Endothelial cell (in vitro differentiated cells): Measurements from ENCODE around the gene DTX4. TPM values are rescaled to one million over a fixed set of nuclear protein-coding genes. Genes with fewer than 3 reads are reported as not detected.

Experiments used
- DNase-seq: peaks from one replicate; pipeline ENCODE4 v3.0.0; 2021; ENCODE audit warnings: low spot score
- H3K27ac Mint-ChIP-seq: one replicate; pipeline ENCODE4 v1.8.0; 2021; ENCODE audit warnings: mixed read lengths, inconsistent platforms; ENCODE audit not compliant: unreplicated experiment
- H3K27me3 Mint-ChIP-seq: one replicate; pipeline ENCODE4 v1.8.0; 2021; ENCODE audit warnings: mild to moderate bottlenecking, moderate library complexity, mixed read lengths, inconsistent platforms; ENCODE audit not compliant: unreplicated experiment
- H3K36me3 Mint-ChIP-seq: one replicate; pipeline ENCODE4 v1.8.0; 2021; ENCODE audit warnings: mild to moderate bottlenecking, low read depth, mixed read lengths, inconsistent platforms; ENCODE audit not compliant: unreplicated experiment
- H3K4me1 Mint-ChIP-seq: one replicate; pipeline ENCODE4 v1.8.0; 2021; ENCODE audit warnings: mild to moderate bottlenecking, mixed read lengths, inconsistent platforms; ENCODE audit not compliant: unreplicated experiment
- H3K4me3 Mint-ChIP-seq: one replicate; pipeline ENCODE4 v1.8.0; 2021; ENCODE audit warnings: mild to moderate bottlenecking, mixed read lengths, inconsistent platforms; ENCODE audit not compliant: unreplicated experiment
- H3K9me3 Mint-ChIP-seq: one replicate; pipeline ENCODE4 v1.8.0; 2021; ENCODE audit warnings: mixed read lengths, inconsistent platforms; ENCODE audit not compliant: unreplicated experiment
- total RNA-seq: library from RNA; stranded (reverse); fragmentation: NEBNext Ultra II Directional; extraction: Animal tissue kit (Norgen Biotek cat#: 25700); gene quantifications from one replicate; pipeline ENCODE4 v1.2.1, GENCODE V29; 2021; ENCODE audit not compliant: unreplicated experiment
- TF ChIP-seq, protein P1 (sequence below): fragments of 200-600 bp; sonication (generic); IDR thresholded peaks from one replicate; pipeline ENCODE4 v1.5.0; 2021; ENCODE audit warnings: antibody characterized with exemption; ENCODE audit not compliant: unreplicated experiment

The DTX4 gene
- total RNA-seq, 1 donor from 2014 or later = 29.4 TPM

- Mint-ChIP-seq H3K9me3 (no peaks in the 10 kb centered on the region), H3K36me3 (no peaks in the 10 kb centered on the region), H3K4me3 (no peak overlapping the region), H3K27ac (no peak overlapping the region), H3K27me3 (no peaks in the 10 kb centered on the region), H3K4me1 (no peaks in the 10 kb centered on the region)
- DNase-seq = no peak
- TF ChIP-seq, protein P1, sequence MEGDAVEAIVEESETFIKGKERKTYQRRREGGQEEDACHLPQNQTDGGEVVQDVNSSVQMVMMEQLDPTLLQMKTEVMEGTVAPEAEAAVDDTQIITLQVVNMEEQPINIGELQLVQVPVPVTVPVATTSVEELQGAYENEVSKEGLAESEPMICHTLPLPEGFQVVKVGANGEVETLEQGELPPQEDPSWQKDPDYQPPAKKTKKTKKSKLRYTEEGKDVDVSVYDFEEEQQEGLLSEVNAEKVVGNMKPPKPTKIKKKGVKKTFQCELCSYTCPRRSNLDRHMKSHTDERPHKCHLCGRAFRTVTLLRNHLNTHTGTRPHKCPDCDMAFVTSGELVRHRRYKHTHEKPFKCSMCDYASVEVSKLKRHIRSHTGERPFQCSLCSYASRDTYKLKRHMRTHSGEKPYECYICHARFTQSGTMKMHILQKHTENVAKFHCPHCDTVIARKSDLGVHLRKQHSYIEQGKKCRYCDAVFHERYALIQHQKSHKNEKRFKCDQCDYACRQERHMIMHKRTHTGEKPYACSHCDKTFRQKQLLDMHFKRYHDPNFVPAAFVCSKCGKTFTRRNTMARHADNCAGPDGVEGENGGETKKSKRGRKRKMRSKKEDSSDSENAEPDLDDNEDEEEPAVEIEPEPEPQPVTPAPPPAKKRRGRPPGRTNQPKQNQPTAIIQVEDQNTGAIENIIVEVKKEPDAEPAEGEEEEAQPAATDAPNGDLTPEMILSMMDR = no peak
Measured at GRCh38 chr11:59223177-59223576, 51.2 kb downstream of the DTX4 start.

GRCh38 chr11:59223611-59224010 lies 51.7 kb downstream of the DTX4 start:
- no peak overlapping the region for H3K27ac Mint-ChIP-seq
- no peak overlapping the region for H3K4me3 Mint-ChIP-seq
- H3K27me3 Mint-ChIP-seq = no peaks in the 10 kb centered on the region
- no peaks in the 10 kb centered on the region for H3K4me1 Mint-ChIP-seq
- TF ChIP-seq, protein P1 = no peak
- no peak for DNase-seq
- no peaks in the 10 kb centered on the region for H3K36me3 Mint-ChIP-seq
- no peaks in the 10 kb centered on the region for H3K9me3 Mint-ChIP-seq

DNA sequence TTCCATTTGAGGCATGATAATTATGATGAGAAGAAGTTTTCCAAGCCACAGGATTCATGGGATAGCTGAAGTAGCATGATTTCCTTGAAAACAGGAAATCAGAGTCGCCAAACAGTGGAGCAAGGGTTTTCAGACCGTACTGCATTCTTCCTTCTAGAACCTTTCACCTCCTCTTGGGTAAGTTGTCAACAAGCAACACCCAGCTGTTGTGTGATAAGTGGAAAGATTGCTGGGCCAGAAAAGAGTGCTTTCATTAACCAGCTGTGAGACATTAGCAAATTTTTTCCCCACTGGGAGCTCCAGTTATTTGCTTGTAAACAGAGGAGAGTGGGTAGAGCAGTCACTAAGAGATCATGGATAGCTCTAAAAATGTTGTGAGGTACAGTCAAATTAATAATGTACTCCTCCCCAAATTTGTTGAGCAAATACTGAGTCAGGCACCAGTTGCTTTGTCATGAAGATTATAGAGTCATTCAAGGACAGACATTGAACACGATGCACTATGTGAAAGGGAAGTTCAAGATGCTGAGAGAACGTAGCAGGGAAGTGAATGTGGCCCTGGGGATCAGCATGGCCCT lies 52.5 kb downstream of the DTX4 start:
- no peak overlapping the region for H3K27ac Mint-ChIP-seq
- no peak for DNase-seq
- no peaks in the 10 kb centered on the region for H3K4me1 Mint-ChIP-seq
- no peaks in the 10 kb centered on the region for H3K36me3 Mint-ChIP-seq
- no peaks in the 10 kb centered on the region for H3K27me3 Mint-ChIP-seq
- no peaks in the 10 kb centered on the region for H3K9me3 Mint-ChIP-seq
- H3K4me3 Mint-ChIP-seq = no peak overlapping the region
- TF ChIP-seq, protein P1 = no peak

DNA sequence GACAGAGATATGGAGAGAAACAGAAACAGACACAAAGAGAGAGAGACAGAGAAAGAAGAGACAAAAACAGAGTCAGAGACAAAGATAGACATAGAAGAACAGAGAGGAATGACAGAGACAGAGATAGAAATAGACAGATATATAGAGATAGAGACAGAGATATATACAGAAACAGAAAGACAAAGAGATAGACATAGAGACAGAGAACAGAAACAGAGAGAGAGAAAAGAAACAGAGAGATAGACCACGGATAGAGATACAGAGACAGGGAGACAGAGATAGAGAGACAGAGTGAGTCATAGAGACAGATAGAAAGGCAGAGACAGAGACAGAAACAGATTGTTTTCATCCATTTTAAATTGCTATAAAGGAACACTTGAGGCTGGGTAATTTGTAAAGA lies 53.1 kb downstream of the DTX4 start:
- TF ChIP-seq, protein P1 = no peak
- Mint-ChIP-seq H3K36me3 (no peaks in the 10 kb centered on the region), H3K4me3 (no peak overlapping the region), H3K27me3 (no peaks in the 10 kb centered on the region), H3K27ac (no peak overlapping the region), H3K9me3 (no peaks in the 10 kb centered on the region), H3K4me1 (no peaks in the 10 kb centered on the region)
- DNase-seq = no peak

GRCh38 chr11:59226396-59226795 lies 54.5 kb downstream of the DTX4 start:
- Mint-ChIP-seq H3K27ac (no peak overlapping the region), H3K4me1 (no peaks in the 10 kb centered on the region), H3K36me3 (no peaks in the 10 kb centered on the region), H3K4me3 (no peak overlapping the region), H3K9me3 (no peaks in the 10 kb centered on the region), H3K27me3 (no peaks in the 10 kb centered on the region)
- DNase-seq = no peak
- TF ChIP-seq, protein P1 = no peak
